Mesothelial cell of epicardium (in vitro differentiated cells): Measurements from ENCODE around the gene KLF7. TPM values are rescaled to one million over a fixed set of nuclear protein-coding genes. Genes with fewer than 3 reads are reported as not detected.

Experiments
- DNase-seq, 2 experiments: peaks; one replicate each; pipeline ENCODE4 v3.0.0; 2021; ENCODE audit warnings: low spot score in 2 of 2; ENCODE audit not compliant: unreplicated experiment in 2 of 2
- H3K27ac Mint-ChIP-seq: 2 replicates; pipeline ENCODE4 v1.8.0; 2021; ENCODE audit warnings: mixed read lengths
- H3K27me3 Mint-ChIP-seq: 2 replicates; pipeline ENCODE4 v1.8.0; 2021; ENCODE audit warnings: low read depth, mixed read lengths
- H3K36me3 Mint-ChIP-seq: 2 replicates; pipeline ENCODE4 v1.8.0; 2021; ENCODE audit warnings: mixed read lengths
- H3K4me1 Mint-ChIP-seq: 2 replicates; pipeline ENCODE4 v1.8.0; 2021; ENCODE audit warnings: mixed read lengths
- H3K4me3 Mint-ChIP-seq: 2 replicates; pipeline ENCODE4 v1.8.0; 2021; ENCODE audit warnings: mild to moderate bottlenecking, moderate library complexity, mixed read lengths
- H3K9me3 Mint-ChIP-seq: 2 replicates; pipeline ENCODE4 v1.8.0; 2021; ENCODE audit warnings: mixed read lengths
- total RNA-seq: library from RNA; stranded (reverse); gene quantifications from 3 replicates; pipeline ENCODE4 v1.2.1, GENCODE V29; 2021
- TF ChIP-seq, protein P1 (sequence below): fragments of 200-600 bp; sonication (generic); IDR thresholded peaks from one replicate; pipeline ENCODE4 v1.5.0; 2021; ENCODE audit warnings: antibody characterized with exemption; ENCODE audit not compliant: unreplicated experiment

The KLF7 gene
- total RNA-seq, 1 donor from 2014 or later: 17.8 TPM

DNA sequence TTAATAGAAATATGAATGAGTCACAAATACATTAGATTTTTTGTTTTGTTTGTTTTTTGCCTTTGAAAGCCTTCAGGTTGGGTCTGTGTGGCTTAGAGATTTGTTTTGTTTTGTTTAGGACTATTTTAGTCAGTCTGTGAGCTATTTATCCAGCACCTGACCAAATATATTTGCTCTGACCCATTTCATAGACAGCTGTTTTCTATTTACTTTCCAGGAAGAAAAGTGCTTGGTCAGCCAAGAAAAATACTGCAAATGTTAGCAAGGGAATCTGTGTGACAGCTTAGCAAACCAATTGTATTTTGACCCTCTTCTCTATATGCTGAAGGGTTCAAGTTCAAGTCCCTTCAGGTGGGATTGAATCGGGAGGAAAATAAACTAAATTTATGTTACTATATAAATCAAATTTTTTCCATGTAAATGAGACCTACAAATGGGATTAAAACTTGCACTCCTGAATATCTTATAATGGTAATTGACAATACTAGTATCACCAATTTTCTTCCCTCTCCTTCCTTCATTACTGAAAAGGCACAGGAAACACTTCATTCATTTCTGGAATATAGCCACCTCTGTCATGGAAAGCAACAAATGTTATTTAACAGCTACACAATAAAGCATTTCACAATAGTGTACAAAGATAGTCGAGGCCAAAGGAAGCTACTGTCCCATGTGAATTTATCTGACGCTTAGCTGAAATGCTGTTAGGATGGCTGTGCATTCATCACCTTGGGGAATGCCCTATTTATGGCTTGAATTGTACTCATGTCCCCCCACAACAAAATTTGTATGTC lies 23.1 kb upstream of the KLF7 start:
- no peaks in the 10 kb centered on the region for H3K4me1 Mint-ChIP-seq
- H3K4me3 Mint-ChIP-seq: no peak overlapping the region
- peaks cover 7% of the 10 kb centered on the region for H3K9me3 Mint-ChIP-seq
- TF ChIP-seq, protein P1, sequence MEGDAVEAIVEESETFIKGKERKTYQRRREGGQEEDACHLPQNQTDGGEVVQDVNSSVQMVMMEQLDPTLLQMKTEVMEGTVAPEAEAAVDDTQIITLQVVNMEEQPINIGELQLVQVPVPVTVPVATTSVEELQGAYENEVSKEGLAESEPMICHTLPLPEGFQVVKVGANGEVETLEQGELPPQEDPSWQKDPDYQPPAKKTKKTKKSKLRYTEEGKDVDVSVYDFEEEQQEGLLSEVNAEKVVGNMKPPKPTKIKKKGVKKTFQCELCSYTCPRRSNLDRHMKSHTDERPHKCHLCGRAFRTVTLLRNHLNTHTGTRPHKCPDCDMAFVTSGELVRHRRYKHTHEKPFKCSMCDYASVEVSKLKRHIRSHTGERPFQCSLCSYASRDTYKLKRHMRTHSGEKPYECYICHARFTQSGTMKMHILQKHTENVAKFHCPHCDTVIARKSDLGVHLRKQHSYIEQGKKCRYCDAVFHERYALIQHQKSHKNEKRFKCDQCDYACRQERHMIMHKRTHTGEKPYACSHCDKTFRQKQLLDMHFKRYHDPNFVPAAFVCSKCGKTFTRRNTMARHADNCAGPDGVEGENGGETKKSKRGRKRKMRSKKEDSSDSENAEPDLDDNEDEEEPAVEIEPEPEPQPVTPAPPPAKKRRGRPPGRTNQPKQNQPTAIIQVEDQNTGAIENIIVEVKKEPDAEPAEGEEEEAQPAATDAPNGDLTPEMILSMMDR: no peak
- no peak overlapping the region for H3K27ac Mint-ChIP-seq
- DNase-seq: no peak
- no peaks in the 10 kb centered on the region for H3K36me3 Mint-ChIP-seq
- H3K27me3 Mint-ChIP-seq: peaks cover 40% of the 10 kb centered on the region

DNA sequence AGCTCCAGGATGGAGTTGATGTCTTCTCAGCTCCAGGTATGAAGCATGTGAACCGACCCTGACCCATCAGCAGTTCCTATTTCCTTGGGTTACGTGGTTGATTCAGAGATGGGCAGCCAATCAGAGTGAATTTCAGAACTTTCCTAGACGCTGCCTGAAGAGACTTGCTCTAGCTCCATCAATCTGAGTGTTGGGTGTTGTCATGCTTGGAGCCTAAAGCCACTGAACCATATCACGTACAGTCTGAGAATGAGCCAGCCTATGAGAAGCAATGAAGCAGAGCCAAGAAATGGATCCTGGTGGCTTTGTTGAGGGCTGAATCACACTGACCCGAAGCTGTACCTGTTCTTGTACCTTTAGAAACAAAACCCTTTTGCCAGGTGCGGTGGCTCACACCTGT lies 19.6 kb upstream of the KLF7 start:
- Mint-ChIP-seq H3K9me3 (peaks cover 7% of the 10 kb centered on the region), H3K4me1 (peaks cover 15% of the 10 kb centered on the region), H3K36me3 (no peaks in the 10 kb centered on the region), H3K27ac (no peak overlapping the region), H3K4me3 (no peak overlapping the region), H3K27me3 (peaks cover 27% of the 10 kb centered on the region)
- TF ChIP-seq, protein P1: no peak
- no peak for DNase-seq

DNA sequence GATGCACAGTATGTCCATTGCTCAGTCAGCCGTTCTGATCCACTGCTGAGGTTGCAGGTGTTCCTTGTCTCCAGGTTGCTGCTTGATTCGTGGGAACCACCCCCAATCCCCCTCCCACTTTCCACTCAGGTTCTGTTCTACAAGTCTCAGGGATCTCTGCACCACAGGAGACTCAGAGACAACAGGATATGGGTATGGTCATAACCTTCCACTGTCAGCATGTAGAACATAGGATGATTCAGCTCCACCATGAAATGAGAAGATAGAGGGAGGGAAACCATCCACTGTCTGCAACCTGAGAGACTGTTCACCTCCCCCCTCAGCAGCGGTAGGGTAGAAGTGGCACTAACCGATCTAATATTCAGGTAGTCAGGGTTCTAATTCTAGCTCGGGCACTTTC lies 19.0 kb upstream of the KLF7 start:
- TF ChIP-seq, protein P1: no peak
- peaks cover 7% of the 10 kb centered on the region for H3K9me3 Mint-ChIP-seq
- H3K4me1 Mint-ChIP-seq: peaks cover 15% of the 10 kb centered on the region
- no peaks in the 10 kb centered on the region for H3K36me3 Mint-ChIP-seq
- H3K4me3 Mint-ChIP-seq: no peak overlapping the region
- no peak for DNase-seq
- peaks cover 27% of the 10 kb centered on the region for H3K27me3 Mint-ChIP-seq
- H3K27ac Mint-ChIP-seq: no peak overlapping the region

DNA sequence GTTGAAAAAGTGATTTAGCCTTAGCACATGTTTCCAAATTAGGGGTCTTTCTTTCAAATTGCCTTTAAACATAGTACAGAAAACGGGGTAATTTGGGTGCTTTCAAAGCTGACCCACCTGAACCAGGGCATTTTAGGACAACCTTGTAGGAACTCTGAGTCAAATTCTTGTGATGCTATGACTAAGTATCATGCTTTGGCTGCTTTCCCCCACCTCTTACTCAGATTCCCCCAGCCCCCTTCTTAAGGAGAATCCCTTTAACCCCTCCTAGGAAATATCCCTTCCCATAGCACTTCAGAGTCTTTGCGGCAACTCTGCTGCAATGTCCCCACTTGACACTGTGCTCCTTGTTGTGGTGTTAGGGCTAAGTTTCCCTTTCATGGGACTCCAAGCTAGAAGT lies 18.6 kb upstream of the KLF7 start:
- H3K4me1 Mint-ChIP-seq: peaks cover 15% of the 10 kb centered on the region
- peaks cover 7% of the 10 kb centered on the region for H3K9me3 Mint-ChIP-seq
- H3K27ac Mint-ChIP-seq: no peak overlapping the region
- peaks cover 23% of the 10 kb centered on the region for H3K27me3 Mint-ChIP-seq
- no peak for DNase-seq
- no peaks in the 10 kb centered on the region for H3K36me3 Mint-ChIP-seq
- TF ChIP-seq, protein P1: no peak
- no peak overlapping the region for H3K4me3 Mint-ChIP-seq

DNA sequence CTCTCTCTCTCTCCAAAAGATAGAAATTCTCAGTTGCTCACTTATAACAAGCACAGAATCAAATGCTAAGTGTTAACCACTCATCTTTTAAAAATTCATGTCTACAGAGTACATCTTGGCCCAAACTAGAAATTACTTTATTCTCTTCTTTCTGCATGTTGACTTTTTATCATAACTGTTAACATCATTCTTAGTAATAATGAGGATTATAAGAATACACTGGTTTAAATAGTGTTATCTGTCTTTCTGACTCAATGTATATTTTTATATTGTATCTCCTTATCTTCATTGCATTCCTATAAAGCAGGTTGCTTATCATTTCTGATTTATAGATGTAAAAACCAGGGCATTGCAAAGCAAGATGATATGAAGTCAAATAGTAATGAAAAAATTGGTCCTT lies 17.8 kb upstream of the KLF7 start:
- Mint-ChIP-seq H3K27me3 (peaks cover 16% of the 10 kb centered on the region), H3K9me3 (peaks cover 7% of the 10 kb centered on the region), H3K27ac (no peak overlapping the region), H3K4me3 (no peak overlapping the region), H3K36me3 (no peaks in the 10 kb centered on the region), H3K4me1 (peaks cover 15% of the 10 kb centered on the region)
- TF ChIP-seq, protein P1: no peak
- no peak for DNase-seq
